DND-41 (cell line): ENCODE data around the gene TTC28.

Source experiments
- ATAC-seq: fragments of 200-7000 bp; cut with Tn5 transposase; 3 replicates; pipeline ENCODE4 v1.9.1; 2021; ENCODE audit warnings: low read depth; ENCODE audit not compliant: insufficient read depth
- DNase-seq: peaks from one replicate; pipeline ENCODE4 v3.0.0-alpha.2; 2020
- H2AFZ ChIP-seq: 2 replicates; pipeline ENCODE4 v1.6.0; 2012; ENCODE audit warnings: low read depth, low read length
- H3K27ac ChIP-seq: 2 replicates; pipeline ENCODE4 v1.5.1; 2012; ENCODE audit warnings: low read length, inconsistent platforms
- H3K27me3 ChIP-seq: fragments of 200-600 bp; sonication (generic); 2 replicates; pipeline ENCODE4 v1.6.0; 2012; ENCODE audit warnings: low read length, mild to moderate bottlenecking, inconsistent platforms; ENCODE audit not compliant: insufficient read depth, poor library complexity
- H3K36me3 ChIP-seq: 2 replicates; pipeline ENCODE4 v1.5.1; 2012; ENCODE audit warnings: low read length, inconsistent platforms; ENCODE audit not compliant: insufficient read depth
- H3K4me1 ChIP-seq: 2 replicates; pipeline ENCODE4 v1.5.1; 2012; ENCODE audit warnings: mild to moderate bottlenecking, low read length; ENCODE audit not compliant: insufficient read depth
- H3K4me2 ChIP-seq: 2 replicates; pipeline ENCODE4 v1.6.0; 2012; ENCODE audit warnings: mild to moderate bottlenecking, moderate library complexity, low read length, inconsistent platforms; ENCODE audit not compliant: insufficient read depth
- H3K4me3 ChIP-seq, 2 experiments: fragments of 200-600 bp in 1 of 2; shearing (Covaris generic) in 1 of 2; 2 replicates each; pipeline ENCODE4 v1.5.1; 2012 to 2016; ENCODE audit warnings: inconsistent platforms in 2 of 2, low read length in 2 of 2, mild to moderate bottlenecking in 2 of 2, low read depth in 1 of 2, moderate library complexity in 1 of 2
- H3K79me2 ChIP-seq: 2 replicates; pipeline ENCODE4 v1.6.0; 2012; ENCODE audit warnings: low read length, inconsistent platforms; ENCODE audit not compliant: insufficient read depth
- H3K9ac ChIP-seq: 2 replicates; pipeline ENCODE4 v1.6.0; 2012; ENCODE audit warnings: low read depth, mild to moderate bottlenecking, inconsistent platforms, low read length, moderate library complexity
- H3K9me3 ChIP-seq: 2 replicates; pipeline ENCODE4 v1.5.1; 2012; ENCODE audit warnings: low read length, moderate library complexity, mild to moderate bottlenecking, inconsistent platforms; ENCODE audit not compliant: insufficient read depth, severe bottlenecking
- H4K20me1 ChIP-seq: 2 replicates; pipeline ENCODE4 v1.6.0; 2012; ENCODE audit warnings: low read length; ENCODE audit not compliant: insufficient read depth
- EZH2 ChIP-seq: IDR thresholded peaks from 3 replicates; pipeline ENCODE4 v1.6.1; 2012; ENCODE audit warnings: borderline replicate concordance, low read depth, mild to moderate bottlenecking, moderate library complexity, low read length, inconsistent platforms; ENCODE audit not compliant: severe bottlenecking
- TF ChIP-seq, protein P1 (sequence below): IDR thresholded peaks from 2 replicates; pipeline ENCODE4 v1.5.1; 2012; ENCODE audit warnings: borderline replicate concordance, low read length, moderate library complexity, mild to moderate bottlenecking; ENCODE audit not compliant: poor library complexity, severe bottlenecking; ENCODE audit errors: extremely low read depth

TTC28 gene

DNA sequence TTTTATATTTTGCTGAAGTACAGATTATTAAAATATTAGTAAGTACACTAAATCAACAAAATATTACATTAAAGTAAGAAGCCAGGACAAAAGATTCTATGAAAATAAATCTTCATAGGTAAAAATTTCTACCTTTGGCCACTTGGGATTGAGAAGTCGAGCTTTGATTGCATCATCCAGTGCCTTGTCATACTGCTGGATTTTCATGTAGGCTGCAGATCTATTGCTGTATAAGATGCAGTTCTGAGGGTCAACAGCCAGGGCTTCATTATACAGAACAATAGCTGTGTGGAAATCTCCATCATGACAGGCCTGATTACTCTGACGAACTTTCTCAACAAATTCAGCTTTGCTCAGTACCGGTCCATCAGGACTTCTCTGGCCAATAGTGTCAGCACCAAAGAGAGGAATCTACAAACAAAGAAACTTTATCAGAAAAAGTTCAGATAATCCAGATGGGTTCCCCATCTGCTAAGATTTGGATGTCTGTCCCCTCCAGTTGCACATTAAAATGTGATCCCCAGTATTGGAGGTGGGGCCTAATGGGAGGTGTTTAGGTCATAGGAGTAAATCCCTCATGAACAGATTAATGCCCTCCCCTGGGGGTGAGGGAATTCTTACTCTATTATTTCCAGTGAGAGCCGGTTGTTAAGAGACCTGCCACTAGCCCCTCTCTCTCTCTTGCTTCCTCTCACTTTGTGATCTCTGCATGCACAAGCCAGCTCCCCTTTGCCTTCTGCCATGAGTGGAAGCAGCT, 50.0 kb downstream of the TTC28 start:
- no peaks in the 10 kb centered on the region for H3K9me3 ChIP-seq
- no peak overlapping the region for H3K27ac ChIP-seq
- no peaks in the 10 kb centered on the region for H3K79me2 ChIP-seq
- H3K9ac ChIP-seq: no peak overlapping the region
- no peak overlapping the region for H3K4me3 ChIP-seq
- peaks cover 38% of the 10 kb centered on the region for H3K27me3 ChIP-seq
- H4K20me1 ChIP-seq: no peaks in the 10 kb centered on the region; the same call in 1 of the 2 replicates
- DNase-seq (no peak), ATAC-seq (no peak)
- no peak overlapping the region for H3K4me2 ChIP-seq
- H3K36me3 ChIP-seq: no peaks in the 10 kb centered on the region
- TF ChIP-seq, protein P1, sequence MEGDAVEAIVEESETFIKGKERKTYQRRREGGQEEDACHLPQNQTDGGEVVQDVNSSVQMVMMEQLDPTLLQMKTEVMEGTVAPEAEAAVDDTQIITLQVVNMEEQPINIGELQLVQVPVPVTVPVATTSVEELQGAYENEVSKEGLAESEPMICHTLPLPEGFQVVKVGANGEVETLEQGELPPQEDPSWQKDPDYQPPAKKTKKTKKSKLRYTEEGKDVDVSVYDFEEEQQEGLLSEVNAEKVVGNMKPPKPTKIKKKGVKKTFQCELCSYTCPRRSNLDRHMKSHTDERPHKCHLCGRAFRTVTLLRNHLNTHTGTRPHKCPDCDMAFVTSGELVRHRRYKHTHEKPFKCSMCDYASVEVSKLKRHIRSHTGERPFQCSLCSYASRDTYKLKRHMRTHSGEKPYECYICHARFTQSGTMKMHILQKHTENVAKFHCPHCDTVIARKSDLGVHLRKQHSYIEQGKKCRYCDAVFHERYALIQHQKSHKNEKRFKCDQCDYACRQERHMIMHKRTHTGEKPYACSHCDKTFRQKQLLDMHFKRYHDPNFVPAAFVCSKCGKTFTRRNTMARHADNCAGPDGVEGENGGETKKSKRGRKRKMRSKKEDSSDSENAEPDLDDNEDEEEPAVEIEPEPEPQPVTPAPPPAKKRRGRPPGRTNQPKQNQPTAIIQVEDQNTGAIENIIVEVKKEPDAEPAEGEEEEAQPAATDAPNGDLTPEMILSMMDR: no peak
- TF ChIP-seq EZH2: no peak
- no peak overlapping the region for H2AFZ ChIP-seq
- no peaks in the 10 kb centered on the region for H3K4me1 ChIP-seq

DNA sequence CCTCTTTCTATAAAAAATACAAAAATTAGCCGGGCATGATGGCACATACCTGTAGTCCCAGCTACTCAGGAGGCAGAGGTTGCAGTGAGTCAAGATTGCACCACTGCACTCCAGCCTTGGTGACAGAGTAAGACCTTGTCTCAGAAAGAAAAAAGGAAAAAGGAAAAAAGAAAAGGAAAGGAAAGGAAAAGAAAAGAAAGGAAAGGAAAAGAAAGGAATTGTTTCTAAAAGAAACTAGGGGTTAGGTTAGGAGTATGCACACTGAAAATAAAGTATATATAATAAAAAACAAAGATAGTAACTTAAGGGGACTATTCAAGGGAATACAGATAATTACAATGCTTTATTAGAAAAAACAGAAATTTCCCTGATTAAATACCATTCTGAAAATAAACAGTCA, 50.9 kb downstream of the TTC28 start:
- Histone ChIP-seq H3K4me2 (no peak overlapping the region), H3K27ac (no peak overlapping the region), H3K4me3 (no peak overlapping the region), H2AFZ (no peak overlapping the region), H3K36me3 (no peaks in the 10 kb centered on the region), H3K79me2 (no peaks in the 10 kb centered on the region), H3K4me1 (no peaks in the 10 kb centered on the region), H3K27me3 (peaks cover 45% of the 10 kb centered on the region), H4K20me1 (no peaks in the 10 kb centered on the region; the same call in 1 of the 2 replicates), H3K9ac (no peak overlapping the region), H3K9me3 (no peaks in the 10 kb centered on the region)
- TF ChIP-seq, protein P1: no peak
- no peak for TF ChIP-seq EZH2
- ATAC-seq (no peak), DNase-seq (no peak)

DNA sequence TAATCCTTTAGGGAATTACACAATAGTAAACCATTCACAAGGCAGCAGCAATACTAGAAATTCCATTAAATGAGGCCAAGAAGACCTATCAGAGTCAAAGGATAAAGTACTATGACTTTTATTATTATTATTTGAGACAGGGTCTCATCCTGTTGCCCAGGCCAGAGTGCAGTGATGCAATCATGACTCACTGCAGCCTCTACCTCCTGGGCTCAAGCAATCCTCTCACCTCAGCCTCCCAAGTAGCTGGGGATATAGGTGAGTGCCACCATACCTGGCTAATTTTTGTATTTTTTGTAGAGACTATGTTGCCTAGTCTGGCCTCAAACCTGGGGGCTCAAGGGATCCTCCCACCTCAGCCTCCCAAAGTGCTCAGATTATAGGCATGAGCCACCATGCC, 51.8 kb downstream of the TTC28 start:
- H3K4me1 ChIP-seq: no peaks in the 10 kb centered on the region
- no peak overlapping the region for H2AFZ ChIP-seq
- H3K27ac ChIP-seq: no peak overlapping the region
- H4K20me1 ChIP-seq: no peaks in the 10 kb centered on the region; the same call in 1 of the 2 replicates
- H3K79me2 ChIP-seq: no peaks in the 10 kb centered on the region
- no peak overlapping the region for H3K9ac ChIP-seq
- no peak for ATAC-seq
- no peak for DNase-seq
- H3K4me3 ChIP-seq: no peak overlapping the region
- peaks cover 40% of the 10 kb centered on the region for H3K27me3 ChIP-seq
- H3K4me2 ChIP-seq: no peak overlapping the region
- TF ChIP-seq, protein P1: no peak
- TF ChIP-seq EZH2: no peak
- H3K9me3 ChIP-seq: no peaks in the 10 kb centered on the region
- H3K36me3 ChIP-seq: no peaks in the 10 kb centered on the region
